ENCODE results near the gene HCFC2. TPM values are rescaled to one million over a fixed set of nuclear protein-coding genes. Genes with fewer than 3 reads are reported as not detected.
"Not testable (repeated sequence)": the region's sequence is repeated elsewhere in the genome, so short reads cannot be mapped to it uniquely, and the experiment has no call there.

The HCFC2 gene
- total RNA-seq, 4 donors from 2014 or later, result 20.2 to 33.5 (median 30.6) TPM

DNA sequence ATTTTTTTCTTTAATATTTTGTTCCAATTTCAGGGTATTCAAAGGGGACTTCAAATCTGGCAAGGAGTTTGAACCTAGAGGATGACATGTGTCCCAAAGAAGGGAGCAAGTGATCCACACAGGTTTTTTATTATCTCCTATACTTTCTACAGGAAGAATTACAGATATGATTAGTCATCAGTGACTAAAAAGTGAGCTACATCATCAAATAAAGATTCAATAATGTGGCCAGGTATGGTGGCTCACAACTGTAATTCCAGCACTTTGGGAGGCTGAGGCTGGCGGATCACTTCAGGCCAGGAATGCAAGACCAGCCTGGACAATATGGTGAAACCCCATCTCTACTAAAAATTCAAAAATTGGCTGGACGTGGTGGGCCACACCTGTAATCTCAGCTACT lies 38.6 kb upstream of the HCFC2 start:
- TF ChIP-seq EP300 (IDR thresholded peaks at IDR 0.05) (no peak), POLR2A (IDR thresholded peaks at IDR 0.05) (no peak)
- TF ChIP-seq, protein P1, sequence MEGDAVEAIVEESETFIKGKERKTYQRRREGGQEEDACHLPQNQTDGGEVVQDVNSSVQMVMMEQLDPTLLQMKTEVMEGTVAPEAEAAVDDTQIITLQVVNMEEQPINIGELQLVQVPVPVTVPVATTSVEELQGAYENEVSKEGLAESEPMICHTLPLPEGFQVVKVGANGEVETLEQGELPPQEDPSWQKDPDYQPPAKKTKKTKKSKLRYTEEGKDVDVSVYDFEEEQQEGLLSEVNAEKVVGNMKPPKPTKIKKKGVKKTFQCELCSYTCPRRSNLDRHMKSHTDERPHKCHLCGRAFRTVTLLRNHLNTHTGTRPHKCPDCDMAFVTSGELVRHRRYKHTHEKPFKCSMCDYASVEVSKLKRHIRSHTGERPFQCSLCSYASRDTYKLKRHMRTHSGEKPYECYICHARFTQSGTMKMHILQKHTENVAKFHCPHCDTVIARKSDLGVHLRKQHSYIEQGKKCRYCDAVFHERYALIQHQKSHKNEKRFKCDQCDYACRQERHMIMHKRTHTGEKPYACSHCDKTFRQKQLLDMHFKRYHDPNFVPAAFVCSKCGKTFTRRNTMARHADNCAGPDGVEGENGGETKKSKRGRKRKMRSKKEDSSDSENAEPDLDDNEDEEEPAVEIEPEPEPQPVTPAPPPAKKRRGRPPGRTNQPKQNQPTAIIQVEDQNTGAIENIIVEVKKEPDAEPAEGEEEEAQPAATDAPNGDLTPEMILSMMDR (IDR thresholded peaks at IDR 0.05), result no peak
- 95 to 100% methylated on average over 2 of the region's 2 CpGs for WGBS, 2 donors
- peaks cover 0 to 9% (median 2%) of the 10 kb centered on the region in 4 donors for H3K9me3 ChIP-seq

DNA sequence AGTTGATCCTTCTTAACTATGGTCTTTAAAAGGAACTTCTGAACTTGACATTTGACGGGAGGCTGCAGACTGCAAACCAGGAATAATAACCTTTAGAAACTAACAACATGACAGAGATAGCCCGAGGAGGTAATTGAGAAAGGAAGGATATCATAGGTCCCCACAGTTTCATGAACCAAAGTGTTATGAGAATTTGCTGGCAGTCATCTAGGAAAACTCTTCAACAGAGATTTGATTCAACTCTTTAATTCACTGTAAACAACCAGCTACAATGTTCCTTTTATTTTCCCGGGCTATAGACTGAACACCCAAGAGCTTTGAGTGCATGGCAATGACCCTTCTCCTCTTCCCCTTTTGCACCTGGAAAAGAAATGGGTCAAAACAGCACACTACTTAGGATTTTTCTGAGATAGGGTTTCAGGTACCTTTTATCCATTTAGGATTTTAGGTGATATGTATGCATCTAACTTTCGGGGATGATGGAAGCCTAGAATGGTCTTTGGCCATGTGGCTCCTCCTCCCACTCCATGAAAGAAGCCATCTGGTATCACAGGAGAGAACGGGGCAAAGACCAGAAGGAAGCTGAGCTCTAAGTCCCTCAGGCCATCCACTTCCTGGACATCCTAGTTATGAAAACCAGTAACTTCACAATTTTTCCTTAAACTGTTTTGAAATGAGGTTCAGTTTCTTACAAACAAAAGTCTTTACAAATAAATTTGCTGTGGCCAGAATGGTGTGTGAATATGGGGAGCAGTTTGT lies 37.3 kb upstream of the HCFC2 start:
- H3K4me1 ChIP-seq, result no peaks in the 10 kb centered on the region
- TF ChIP-seq, protein P1 (IDR thresholded peaks at IDR 0.05), result no peak
- TF ChIP-seq POLR2A (IDR thresholded peaks at IDR 0.05) (no peak), EP300 (IDR thresholded peaks at IDR 0.05) (no peak)
- no peak overlapping the region for H3K27ac ChIP-seq
- no peak for DNase-seq (ENCODE audit: low spot score in 2 of 2)
- H3K27me3 ChIP-seq, result no peaks in the 10 kb centered on the region
- peaks cover 0 to 9% (median 2%) of the 10 kb centered on the region in 4 donors for H3K9me3 ChIP-seq
- no peak overlapping the region for H3K4me3 ChIP-seq
- H3K36me3 ChIP-seq, result no peaks in the 10 kb centered on the region
- WGBS, 2 donors, result 31 to 41% methylated on average over 5 of the region's 5 CpGs

More for the DNA sequence above, 38.6 kb upstream of the HCFC2 start:
- no peak overlapping the region for H3K27ac ChIP-seq
- H3K4me1 ChIP-seq, result no peaks in the 10 kb centered on the region
- DNase-seq (ENCODE audit: low spot score in 2 of 2), result no peak
- H3K36me3 ChIP-seq, result peaks cover 0 to 7% (median 0%) of the 10 kb centered on the region in 3 donors
- no peaks in the 10 kb centered on the region for H3K27me3 ChIP-seq
- H3K4me3 ChIP-seq, result no peak overlapping the region

DNA sequence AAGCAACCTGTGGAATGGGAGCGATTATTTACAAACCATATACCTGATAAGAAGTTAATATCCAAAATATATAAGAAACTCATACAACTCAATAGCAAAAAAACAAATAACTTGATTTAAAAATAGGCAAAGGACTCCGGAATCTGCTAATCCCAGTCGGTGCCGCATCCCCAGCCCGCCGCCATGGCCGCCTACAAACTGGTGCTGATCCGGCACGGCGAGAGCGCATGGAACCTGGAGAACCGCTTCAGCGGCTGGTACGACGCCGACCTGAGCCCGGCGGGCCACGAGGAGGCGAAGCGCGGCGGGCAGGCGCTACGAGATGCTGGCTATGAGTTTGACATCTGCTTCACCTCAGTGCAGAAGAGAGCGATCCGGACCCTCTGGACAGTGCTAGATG lies 33.7 kb upstream of the HCFC2 start:
- not testable (repeated sequence) for H3K9me3 ChIP-seq; H3K27me3 ChIP-seq; H3K4me3 ChIP-seq; H3K4me1 ChIP-seq; H3K27ac ChIP-seq; H3K36me3 ChIP-seq; DNase-seq (ENCODE audit: low spot score in 2 of 2)
- WGBS, 2 donors, result 87 to 95% methylated on average over 10 to 25 of the region's 27 CpGs

DNA sequence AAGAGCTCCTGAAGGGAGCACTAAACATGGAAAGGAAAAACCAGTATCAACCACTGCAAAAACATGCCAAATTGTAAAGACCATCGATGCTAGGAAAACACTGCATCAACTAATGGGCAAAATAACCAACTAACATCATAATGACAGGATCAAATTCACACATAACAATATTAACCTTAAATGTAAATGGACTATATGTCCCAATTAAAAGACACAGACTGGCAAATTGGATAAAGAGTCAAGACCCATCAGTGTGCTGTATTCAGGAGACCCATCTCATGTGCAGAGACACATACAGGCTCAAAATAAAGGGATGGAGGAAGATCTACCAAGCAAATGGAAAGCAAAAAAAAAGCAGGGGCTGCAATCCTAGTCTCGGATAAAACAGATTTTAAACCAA lies 28.2 kb upstream of the HCFC2 start:
- H3K27ac ChIP-seq; H3K4me3 ChIP-seq; H3K4me1 ChIP-seq; H3K9me3 ChIP-seq; H3K36me3 ChIP-seq; H3K27me3 ChIP-seq; DNase-seq (ENCODE audit: low spot score in 2 of 2): not testable (repeated sequence)
- WGBS, 2 donors, result 83 to 93% methylated on average over 2 of the region's 2 CpGs

DNA sequence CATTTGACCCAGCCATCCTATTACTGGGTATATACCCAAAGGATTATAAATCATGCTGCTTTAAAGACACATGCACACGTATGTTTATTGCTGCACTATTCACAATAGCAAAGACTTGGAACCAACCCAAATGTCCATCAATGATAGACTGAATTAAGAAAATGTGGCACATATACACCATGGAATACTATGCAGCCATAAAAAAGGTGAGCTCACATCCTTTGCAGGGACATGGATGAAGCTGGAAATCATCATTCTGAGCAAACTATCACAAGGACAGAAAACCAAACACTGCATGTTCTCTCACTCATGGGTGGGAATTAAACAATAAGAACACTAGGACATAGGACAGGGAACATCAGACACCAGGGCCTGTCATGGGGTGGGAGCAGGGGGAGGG lies 24.6 kb upstream of the HCFC2 start:
- not testable (repeated sequence) for DNase-seq (ENCODE audit: low spot score in 2 of 2); H3K9me3 ChIP-seq; H3K27me3 ChIP-seq; H3K4me1 ChIP-seq; H3K27ac ChIP-seq; H3K4me3 ChIP-seq
- H3K36me3 ChIP-seq, result peaks cover 0 to 11% (median 0%) of the 10 kb centered on the region in 3 donors
- 91 to 97% methylated on average over 1 of the region's 1 CpG for WGBS, 2 donors

DNA sequence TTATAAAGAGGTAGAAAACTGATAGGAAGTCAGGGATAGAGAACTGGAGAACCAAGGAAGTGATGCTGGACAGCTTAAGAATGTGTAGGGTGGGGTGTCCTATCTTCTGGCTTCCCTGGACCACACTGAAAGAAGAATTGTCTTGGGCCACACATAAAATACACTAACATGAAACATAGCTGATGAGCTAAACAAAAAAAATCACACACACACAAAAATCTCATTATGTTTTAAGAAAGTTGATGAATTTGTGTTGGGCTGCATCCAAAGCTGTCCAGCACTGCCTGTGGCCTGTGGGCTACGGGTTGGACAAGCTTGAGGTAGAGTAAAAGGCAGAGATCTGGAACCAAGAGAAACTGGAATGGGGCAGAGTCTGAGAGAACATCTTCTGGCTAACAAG lies 21.8 kb upstream of the HCFC2 start:
- TF ChIP-seq POLR2A (IDR thresholded peaks at IDR 0.05) (no peak), EP300 (IDR thresholded peaks at IDR 0.05) (no peak)
- TF ChIP-seq, protein P1 (IDR thresholded peaks at IDR 0.05), result no peak
- no peak overlapping the region for H3K27ac ChIP-seq
- H3K4me3 ChIP-seq, result no peak overlapping the region
- no peaks in the 10 kb centered on the region for H3K9me3 ChIP-seq
- no peaks in the 10 kb centered on the region for H3K27me3 ChIP-seq
- no peak for DNase-seq (ENCODE audit: low spot score in 2 of 2)
- peaks cover 0 to 7% (median 0%) of the 10 kb centered on the region in 4 donors for H3K4me1 ChIP-seq
- peaks cover 0 to 11% (median 0%) of the 10 kb centered on the region in 3 donors for H3K36me3 ChIP-seq
- 42 to 55% methylated on average over 1 of the region's 1 CpG for WGBS, 2 donors

Measured in tibial nerve (tissue), 4 donors.